Activated T-helper 1 cell treated with anti-CD3 and anti-CD28 coated beads, Interleukin-2, amount 50 U/mL, for 16 hours (primary cell): ENCODE results near the gene CXCL12.

Experiments
- DNase-seq, 2 donors: peaks; one replicate each; pipeline ENCODE4 v3.0.0-alpha.2; 2020; ENCODE audit warnings: low read depth in 1 of 2, low spot score in 1 of 2

CXCL12 gene

GRCh38 chr10:44364566-44364965 lies 20.3 kb downstream of the CXCL12 start:
- DNase-seq: no peak

GRCh38 chr10:44363716-44364115 lies 21.2 kb downstream of the CXCL12 start:
- DNase-seq: no peak

GRCh38 chr10:44362866-44363711 lies 21.8 kb downstream of the CXCL12 start:
- no peak for DNase-seq

- no peak for DNase-seq
Observed at GRCh38 chr10:44361109-44361508, 23.8 kb downstream of the CXCL12 start.

GRCh38 chr10:44358080-44358771 lies 26.7 kb downstream of the CXCL12 start:
- DNase-seq: no peak

- DNase-seq: no peak
Observed at GRCh38 chr10:44357023-44357540, 27.8 kb downstream of the CXCL12 start.

GRCh38 chr10:44356139-44357022 lies 28.5 kb downstream of the CXCL12 start:
- no peak for DNase-seq

- DNase-seq: no peak
Observed at GRCh38 chr10:44355630-44356029, 29.3 kb downstream of the CXCL12 start.

GRCh38 chr10:44354771-44355170 lies 30.1 kb downstream of the CXCL12 start:
- no peak for DNase-seq

- DNase-seq: no peak
Observed at GRCh38 chr10:44353721-44354120, 31.2 kb downstream of the CXCL12 start.

GRCh38 chr10:44353128-44353390 lies 31.8 kb downstream of the CXCL12 start:
- no peak for DNase-seq

- DNase-seq: no peak
Observed at GRCh38 chr10:44352316-44353127, 32.4 kb downstream of the CXCL12 start.

- no peak for DNase-seq
Observed at GRCh38 chr10:44348496-44348895, 36.4 kb downstream of the CXCL12 start.

- DNase-seq: no peak
Observed at GRCh38 chr10:44347609-44348400, 37.1 kb downstream of the CXCL12 start.

GRCh38 chr10:44344727-44345126 lies 40.2 kb downstream of the CXCL12 start:
- no peak for DNase-seq

GRCh38 chr10:44343843-44344242 lies 41.1 kb downstream of the CXCL12 start:
- DNase-seq: no peak

GRCh38 chr10:44341886-44342285 lies 43.0 kb downstream of the CXCL12 start:
- DNase-seq: no peak

- DNase-seq: no peak
Observed at GRCh38 chr10:44340557-44340956, 44.3 kb downstream of the CXCL12 start.

- no peak for DNase-seq
Observed at GRCh38 chr10:44339218-44339617, 45.7 kb downstream of the CXCL12 start.

GRCh38 chr10:44337081-44337480 lies 47.8 kb downstream of the CXCL12 start:
- DNase-seq: no peak
